Neural crest cell (in vitro differentiated cells): Measurements from ENCODE around the gene BABAM2. TPM values are rescaled to one million over a fixed set of nuclear protein-coding genes. Genes with fewer than 3 reads are reported as not detected.

Experiments used
- DNase-seq: peaks from one replicate; pipeline ENCODE4 v3.0.0; 2021; ENCODE audit warnings: low read depth, mixed read lengths, low spot score
- H3K27ac Mint-ChIP-seq: one replicate; pipeline ENCODE4 v1.8.0; 2021; ENCODE audit warnings: mild to moderate bottlenecking, mixed read lengths; ENCODE audit not compliant: unreplicated experiment
- H3K27me3 Mint-ChIP-seq: 2 replicates; pipeline ENCODE4 v1.8.0; 2021; ENCODE audit warnings: low read depth, mild to moderate bottlenecking, mixed read lengths
- H3K36me3 Mint-ChIP-seq: 2 replicates; pipeline ENCODE4 v1.8.0; 2021; ENCODE audit warnings: low read depth, mild to moderate bottlenecking, mixed read lengths
- H3K4me1 Mint-ChIP-seq: 2 replicates; pipeline ENCODE4 v1.8.0; 2021; ENCODE audit warnings: mixed read lengths
- H3K4me3 Mint-ChIP-seq: one replicate; pipeline ENCODE4 v1.8.0; 2021; ENCODE audit warnings: mild to moderate bottlenecking, mixed read lengths
- H3K9me3 Mint-ChIP-seq: 2 replicates; pipeline ENCODE4 v1.8.0; 2021; ENCODE audit warnings: mixed read lengths
- total RNA-seq: library from RNA; stranded (reverse); gene quantifications from 2 replicates; pipeline ENCODE4 v1.2.1, GENCODE V29; 2021
- TF ChIP-seq, protein P1 (sequence below): fragments of 200-600 bp; sonication (generic); conservative IDR thresholded peaks from 2 replicates; pipeline ENCODE4 v1.5.0; 2021; ENCODE audit warnings: antibody characterized with exemption, mild to moderate bottlenecking

BABAM2 gene
- total RNA-seq, 1 donor from 2014 or later: 28.6 TPM

DNA sequence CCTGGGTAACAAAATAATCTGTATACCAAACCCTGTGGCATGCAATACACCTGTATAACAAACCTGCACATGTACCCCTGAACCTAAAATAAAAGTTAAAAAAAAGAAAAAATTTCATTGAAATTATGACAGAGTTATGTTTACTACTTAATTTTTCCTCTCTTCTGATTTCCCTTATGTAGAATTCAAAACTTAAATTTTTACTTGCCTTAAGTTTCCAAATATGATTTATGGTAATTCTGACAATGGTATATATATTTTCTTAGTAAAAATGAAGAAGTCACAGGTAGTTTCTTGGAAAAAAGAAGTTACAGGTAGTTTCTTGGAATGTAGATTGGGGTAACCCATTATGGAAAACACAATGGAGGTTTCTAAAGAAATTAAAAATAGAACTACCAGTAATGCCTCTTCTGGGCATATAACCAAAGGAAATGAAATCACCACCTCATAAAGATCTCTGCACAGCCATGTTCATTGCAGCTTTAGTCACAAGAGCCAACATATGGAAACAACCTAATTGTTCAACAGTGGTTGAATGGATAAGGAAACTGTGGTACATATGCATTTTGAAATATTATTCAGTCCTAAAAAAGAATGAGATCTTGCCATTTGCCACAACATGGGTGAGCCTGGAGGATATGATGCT, 164.9 kb downstream of the BABAM2 start:
- no peak for DNase-seq
- Mint-ChIP-seq H3K4me1 (no peaks in the 10 kb centered on the region), H3K36me3 (no peaks in the 10 kb centered on the region), H3K27me3 (no peaks in the 10 kb centered on the region), H3K4me3 (no peak overlapping the region), H3K27ac (no peak overlapping the region), H3K9me3 (no peaks in the 10 kb centered on the region)
- TF ChIP-seq, protein P1, sequence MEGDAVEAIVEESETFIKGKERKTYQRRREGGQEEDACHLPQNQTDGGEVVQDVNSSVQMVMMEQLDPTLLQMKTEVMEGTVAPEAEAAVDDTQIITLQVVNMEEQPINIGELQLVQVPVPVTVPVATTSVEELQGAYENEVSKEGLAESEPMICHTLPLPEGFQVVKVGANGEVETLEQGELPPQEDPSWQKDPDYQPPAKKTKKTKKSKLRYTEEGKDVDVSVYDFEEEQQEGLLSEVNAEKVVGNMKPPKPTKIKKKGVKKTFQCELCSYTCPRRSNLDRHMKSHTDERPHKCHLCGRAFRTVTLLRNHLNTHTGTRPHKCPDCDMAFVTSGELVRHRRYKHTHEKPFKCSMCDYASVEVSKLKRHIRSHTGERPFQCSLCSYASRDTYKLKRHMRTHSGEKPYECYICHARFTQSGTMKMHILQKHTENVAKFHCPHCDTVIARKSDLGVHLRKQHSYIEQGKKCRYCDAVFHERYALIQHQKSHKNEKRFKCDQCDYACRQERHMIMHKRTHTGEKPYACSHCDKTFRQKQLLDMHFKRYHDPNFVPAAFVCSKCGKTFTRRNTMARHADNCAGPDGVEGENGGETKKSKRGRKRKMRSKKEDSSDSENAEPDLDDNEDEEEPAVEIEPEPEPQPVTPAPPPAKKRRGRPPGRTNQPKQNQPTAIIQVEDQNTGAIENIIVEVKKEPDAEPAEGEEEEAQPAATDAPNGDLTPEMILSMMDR: no peak

DNA sequence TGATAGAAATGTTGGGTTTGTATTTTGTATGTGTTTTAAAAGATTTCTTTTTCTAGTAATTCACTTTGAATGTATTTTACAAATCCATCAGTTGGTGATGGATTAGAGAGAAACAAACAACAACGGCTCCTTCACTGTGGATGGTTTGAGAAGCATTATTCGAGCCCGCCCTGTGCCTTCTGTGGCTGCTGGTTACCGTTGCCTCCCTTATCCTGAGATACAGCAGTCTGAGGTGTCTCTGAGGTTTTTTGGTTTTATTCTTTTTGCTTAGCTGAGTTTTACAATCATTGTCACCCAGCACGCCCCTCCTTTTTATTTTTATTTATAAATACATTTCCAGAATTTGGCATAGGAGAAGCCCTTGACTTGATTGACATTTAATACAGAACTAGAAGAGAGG, 168.3 kb downstream of the BABAM2 start:
- no peak for DNase-seq
- H3K27ac Mint-ChIP-seq: no peak overlapping the region
- H3K4me1 Mint-ChIP-seq: no peaks in the 10 kb centered on the region
- no peaks in the 10 kb centered on the region for H3K9me3 Mint-ChIP-seq
- H3K27me3 Mint-ChIP-seq: no peaks in the 10 kb centered on the region
- H3K36me3 Mint-ChIP-seq: no peaks in the 10 kb centered on the region
- TF ChIP-seq, protein P1: no peak
- H3K4me3 Mint-ChIP-seq: no peak overlapping the region

DNA sequence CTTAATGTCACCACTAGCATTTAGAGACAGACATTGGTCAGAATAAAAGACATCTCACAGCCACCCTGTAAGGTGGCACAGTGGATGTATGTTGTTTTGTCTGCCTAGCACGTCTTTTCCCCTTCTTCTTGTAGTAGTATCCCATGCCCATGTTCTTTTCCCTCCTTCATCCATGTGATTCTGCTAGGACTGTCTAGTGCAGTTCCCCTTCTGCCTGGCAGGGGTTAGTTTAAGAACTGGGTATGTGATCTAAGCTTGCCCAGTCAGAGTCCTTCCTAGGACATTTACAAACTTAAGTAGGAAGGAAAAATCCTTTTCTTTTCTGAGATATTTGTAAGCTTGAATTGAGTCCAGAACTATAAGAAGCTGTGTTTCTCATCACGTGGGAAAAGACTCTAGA, 172.3 kb downstream of the BABAM2 start:
- Mint-ChIP-seq H3K36me3 (no peaks in the 10 kb centered on the region), H3K27me3 (no peaks in the 10 kb centered on the region), H3K4me3 (no peak overlapping the region), H3K9me3 (no peaks in the 10 kb centered on the region), H3K27ac (no peak overlapping the region), H3K4me1 (no peaks in the 10 kb centered on the region)
- TF ChIP-seq, protein P1: no peak
- DNase-seq: no peak

DNA sequence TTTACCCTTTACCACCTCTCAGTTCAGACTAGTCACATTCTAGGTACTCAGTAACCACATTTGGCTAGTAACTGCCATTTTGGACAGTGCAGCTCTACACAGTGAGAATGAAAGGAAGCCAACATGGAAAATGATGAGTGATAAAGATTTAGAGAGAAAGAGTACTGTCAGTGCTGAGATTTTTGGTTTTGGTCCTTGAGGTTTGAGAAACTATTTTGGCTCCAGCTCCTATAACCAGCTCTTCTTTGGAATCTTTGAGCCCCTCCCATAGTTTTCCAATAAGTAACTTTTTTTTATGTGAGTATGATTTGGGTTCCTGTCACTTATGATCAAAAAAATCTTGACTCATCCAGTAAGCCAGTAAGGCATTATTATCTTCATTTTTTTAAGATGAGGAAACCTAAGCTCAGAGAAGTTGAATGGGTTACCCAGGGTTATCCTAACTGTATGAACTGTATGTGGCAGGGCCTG, 173.0 kb downstream of the BABAM2 start:
- no peaks in the 10 kb centered on the region for H3K9me3 Mint-ChIP-seq
- no peak overlapping the region for H3K4me3 Mint-ChIP-seq
- no peaks in the 10 kb centered on the region for H3K36me3 Mint-ChIP-seq
- no peak for DNase-seq
- no peak overlapping the region for H3K27ac Mint-ChIP-seq
- TF ChIP-seq, protein P1: no peak
- no peaks in the 10 kb centered on the region for H3K27me3 Mint-ChIP-seq
- H3K4me1 Mint-ChIP-seq: no peaks in the 10 kb centered on the region

DNA sequence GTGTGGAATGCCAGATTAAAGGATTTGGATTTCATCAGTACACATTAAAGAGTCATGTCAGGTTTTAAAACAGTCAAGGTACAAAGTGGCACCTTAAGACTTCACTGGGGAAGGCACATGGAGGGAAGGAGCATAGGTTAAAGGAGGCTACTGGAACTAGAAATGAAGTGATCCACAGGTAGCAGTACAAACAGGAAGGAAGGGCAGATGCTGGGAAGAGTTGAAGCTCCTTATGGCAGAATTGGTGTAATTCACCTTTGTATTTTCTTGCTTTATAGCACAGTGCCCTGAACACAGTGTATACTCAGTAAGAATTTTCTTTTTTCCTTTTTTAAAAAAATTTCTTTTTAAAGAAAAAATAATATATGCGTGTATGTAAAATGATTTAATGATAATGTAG, 177.1 kb downstream of the BABAM2 start:
- TF ChIP-seq, protein P1: no peak
- H3K36me3 Mint-ChIP-seq: no peaks in the 10 kb centered on the region
- H3K9me3 Mint-ChIP-seq: no peaks in the 10 kb centered on the region
- H3K27me3 Mint-ChIP-seq: no peaks in the 10 kb centered on the region
- no peak for DNase-seq
- H3K4me3 Mint-ChIP-seq: no peak overlapping the region
- H3K4me1 Mint-ChIP-seq: no peaks in the 10 kb centered on the region
- H3K27ac Mint-ChIP-seq: no peak overlapping the region
